Measurements from ENCODE around the gene CLCN6.

CLCN6 gene, protein sequence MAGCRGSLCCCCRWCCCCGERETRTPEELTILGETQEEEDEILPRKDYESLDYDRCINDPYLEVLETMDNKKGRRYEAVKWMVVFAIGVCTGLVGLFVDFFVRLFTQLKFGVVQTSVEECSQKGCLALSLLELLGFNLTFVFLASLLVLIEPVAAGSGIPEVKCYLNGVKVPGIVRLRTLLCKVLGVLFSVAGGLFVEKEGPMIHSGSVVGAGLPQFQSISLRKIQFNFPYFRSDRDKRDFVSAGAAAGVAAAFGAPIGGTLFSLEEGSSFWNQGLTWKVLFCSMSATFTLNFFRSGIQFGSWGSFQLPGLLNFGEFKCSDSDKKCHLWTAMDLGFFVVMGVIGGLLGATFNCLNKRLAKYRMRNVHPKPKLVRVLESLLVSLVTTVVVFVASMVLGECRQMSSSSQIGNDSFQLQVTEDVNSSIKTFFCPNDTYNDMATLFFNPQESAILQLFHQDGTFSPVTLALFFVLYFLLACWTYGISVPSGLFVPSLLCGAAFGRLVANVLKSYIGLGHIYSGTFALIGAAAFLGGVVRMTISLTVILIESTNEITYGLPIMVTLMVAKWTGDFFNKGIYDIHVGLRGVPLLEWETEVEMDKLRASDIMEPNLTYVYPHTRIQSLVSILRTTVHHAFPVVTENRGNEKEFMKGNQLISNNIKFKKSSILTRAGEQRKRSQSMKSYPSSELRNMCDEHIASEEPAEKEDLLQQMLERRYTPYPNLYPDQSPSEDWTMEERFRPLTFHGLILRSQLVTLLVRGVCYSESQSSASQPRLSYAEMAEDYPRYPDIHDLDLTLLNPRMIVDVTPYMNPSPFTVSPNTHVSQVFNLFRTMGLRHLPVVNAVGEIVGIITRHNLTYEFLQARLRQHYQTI

DNA sequence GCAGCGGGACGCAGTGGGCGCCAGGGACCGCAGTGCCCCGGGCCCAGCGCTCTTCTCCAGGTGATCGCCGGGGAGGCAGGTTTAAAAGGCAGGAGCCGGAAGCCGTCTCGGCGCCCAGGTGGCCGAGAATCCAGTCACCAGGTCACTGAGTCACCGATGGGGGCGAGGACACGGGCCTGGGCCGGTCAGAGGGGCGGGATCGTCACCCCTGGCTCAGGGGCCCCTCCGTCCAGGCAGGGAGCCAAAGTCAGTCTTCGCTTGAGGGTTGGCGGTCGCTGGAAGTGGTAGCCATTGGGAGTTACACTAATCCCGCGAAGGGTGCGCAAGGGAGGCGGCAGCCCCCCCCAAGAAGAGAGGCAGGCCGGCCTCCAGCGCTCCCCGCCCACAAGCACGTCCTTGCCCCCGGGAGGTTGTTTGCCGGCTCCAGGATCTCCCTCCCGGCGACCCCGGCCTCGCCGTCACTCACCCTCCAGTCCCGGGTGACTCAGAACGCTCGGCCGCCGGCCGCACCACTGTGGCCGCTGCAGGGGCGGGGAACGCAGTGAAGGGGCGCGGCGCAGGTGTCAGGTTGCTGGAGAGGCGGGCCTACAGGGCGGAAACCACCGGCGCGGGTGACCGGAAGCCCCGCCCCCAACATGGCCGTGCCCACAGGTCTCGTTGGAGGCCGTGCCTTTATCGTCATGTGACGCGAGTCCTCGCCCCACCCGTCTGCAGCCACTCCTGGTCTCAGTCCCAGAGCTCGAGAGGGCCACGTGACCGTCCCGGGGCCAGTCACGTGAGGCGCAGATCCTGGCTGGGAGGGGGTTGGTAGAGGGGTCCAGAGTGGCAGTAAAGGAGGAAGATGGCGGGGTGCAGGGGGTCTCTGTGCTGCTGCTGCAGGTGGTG, at the start of gene CLCN6, which contains the start of gene MTHFR:
TSS of gene CLCN6 (plus strand) at position 770 of the 885 bp plus-strand sequence. CDS start at position 842, 72 bp downstream.
TSS of gene MTHFR (minus strand) at position 543 of the 885 bp plus-strand sequence. CDS start 2,848 bp downstream, outside the sequence.
- DNase-seq, result peak; percentile 98 to 100 (median 99)
- intact Hi-C loops (cut with DNase I), result loop anchor here (2.0 to 10.0 kb wide), 2 partner anchors 75 to 151 kb away; partner anchors contain the start of genes FBXO2 and FBXO44

DNA sequence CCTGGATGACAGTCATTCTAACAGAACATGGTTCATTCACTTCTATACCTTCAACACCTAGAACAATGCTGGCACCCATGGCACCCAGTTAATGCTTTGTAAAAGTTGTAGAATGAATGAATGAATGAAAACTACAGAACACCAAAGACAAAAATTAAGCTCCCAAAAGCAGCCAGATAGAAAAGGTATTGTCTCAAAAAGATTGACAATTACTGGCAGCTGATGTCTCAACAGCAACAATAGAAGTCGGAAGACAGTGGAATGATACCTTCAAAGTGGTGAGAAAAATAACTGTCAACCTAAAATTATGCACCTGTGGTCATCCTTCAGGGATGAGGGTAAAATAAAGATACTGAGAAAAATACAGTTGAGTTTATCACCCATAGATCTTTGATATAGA, 48.9 kb upstream of the CLCN6 start:
- intact Hi-C loops (cut with DNase I), result no loop called here
- no peak for DNase-seq

DNA sequence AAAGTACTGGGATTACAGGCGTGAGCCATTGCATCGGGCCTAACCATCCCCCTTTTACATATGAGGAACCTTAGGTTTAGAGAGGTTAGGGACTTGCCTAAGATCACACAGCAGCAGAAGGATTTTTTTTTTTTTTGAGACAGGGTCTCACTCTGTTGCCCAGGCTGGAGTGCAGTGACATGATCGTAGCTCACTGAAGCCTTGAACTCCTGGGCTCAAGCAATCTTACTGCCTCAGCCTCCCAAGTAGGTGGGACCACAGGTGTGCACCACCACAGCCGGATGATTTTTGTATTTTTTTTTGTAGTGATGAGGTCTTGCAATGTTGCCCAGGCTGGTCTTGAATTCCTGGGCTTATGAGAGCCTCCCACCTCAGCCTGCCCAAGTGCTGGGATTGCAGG, 46.2 kb upstream of the CLCN6 start:
- intact Hi-C loops (cut with DNase I), result no loop called here
- no peak for DNase-seq

- intact Hi-C loops (cut with DNase I), result no loop called here
- no peak for DNase-seq
These were observed 44.7 kb upstream of the CLCN6 start for GRCh38 chr1:11761285-11761684.

DNA sequence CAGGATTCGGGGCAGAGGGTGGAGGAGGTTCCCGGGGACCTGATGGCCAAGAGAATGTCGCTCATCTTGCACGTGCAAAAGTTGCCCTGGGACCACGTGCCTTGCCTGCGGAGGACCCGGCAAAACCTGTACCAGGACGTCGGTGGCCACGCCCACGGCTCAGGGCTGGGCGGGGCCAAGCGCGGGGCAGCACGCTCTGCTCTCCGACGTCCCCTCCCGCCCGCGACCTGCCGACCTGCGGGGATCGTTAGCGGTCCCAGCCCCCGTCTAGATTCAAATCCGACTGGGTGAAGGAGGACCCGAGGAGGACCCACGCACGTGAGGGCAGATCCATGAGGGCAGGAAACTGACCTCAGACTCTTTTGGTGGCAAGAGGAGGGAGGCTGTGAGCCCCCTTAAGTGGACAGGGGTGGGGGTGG, 44.0 kb upstream of the CLCN6 start, which contains the start of gene C1orf167:
TSS of gene C1orf167 (plus strand) at position 206 of the 419 bp plus-strand sequence. CDS start 2,208 bp downstream, outside the sequence.
- DNase-seq, result no peak

DNA sequence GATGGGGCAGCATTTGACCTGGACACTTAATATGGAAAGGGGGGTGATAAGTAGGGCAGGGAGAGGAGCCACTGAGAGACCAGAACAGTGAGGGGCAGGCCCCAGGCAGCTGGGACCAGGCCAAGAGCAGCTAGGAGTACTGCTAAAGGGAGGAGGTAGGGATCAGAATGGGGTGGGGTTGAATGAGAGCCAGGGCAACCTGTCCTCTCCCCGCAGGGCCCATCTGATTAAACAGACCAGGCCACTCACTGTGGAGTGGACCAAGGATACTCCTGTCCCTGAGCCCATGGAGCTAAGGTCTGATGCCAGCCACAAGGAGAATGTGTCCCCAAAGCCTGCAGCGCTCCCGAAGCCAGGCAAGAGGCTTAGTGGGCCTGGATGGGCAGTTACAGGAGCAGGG, 41.9 kb upstream of the CLCN6 start:
- DNase-seq, result no peak
- intact Hi-C loops (cut with DNase I), result no loop called here

More for the DNA sequence above, 44.0 kb upstream of the CLCN6 start, which contains the start of gene C1orf167:
- intact Hi-C loops (cut with DNase I), result no loop called here

DNA sequence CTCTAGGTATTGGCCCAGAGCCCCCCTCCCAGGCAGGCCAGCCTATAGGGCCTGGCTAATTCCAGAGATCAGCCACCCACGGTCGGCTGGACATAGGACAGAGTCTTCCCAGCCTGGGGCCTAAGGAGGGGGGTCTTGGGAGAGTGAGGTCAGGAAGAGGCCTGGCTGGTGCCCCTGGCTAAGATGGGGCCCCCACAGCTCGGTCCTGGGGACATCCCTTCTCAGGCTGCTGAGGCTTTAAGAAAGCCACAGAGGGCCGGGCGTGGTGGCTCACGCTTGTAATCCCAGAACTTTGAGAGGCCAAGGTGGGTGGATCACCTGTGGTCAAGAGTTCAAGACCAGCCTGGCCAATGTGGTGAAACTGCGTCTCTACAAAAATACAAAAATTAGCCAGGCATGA, 41.5 kb upstream of the CLCN6 start:
- DNase-seq, result no peak
- intact Hi-C loops (cut with DNase I), result no loop called here

GRCh38 chr1:11765661-11766428, 40.1 kb upstream of the CLCN6 start:
- intact Hi-C loops (cut with DNase I), result no loop called here
- DNase-seq, result no peak

DNA sequence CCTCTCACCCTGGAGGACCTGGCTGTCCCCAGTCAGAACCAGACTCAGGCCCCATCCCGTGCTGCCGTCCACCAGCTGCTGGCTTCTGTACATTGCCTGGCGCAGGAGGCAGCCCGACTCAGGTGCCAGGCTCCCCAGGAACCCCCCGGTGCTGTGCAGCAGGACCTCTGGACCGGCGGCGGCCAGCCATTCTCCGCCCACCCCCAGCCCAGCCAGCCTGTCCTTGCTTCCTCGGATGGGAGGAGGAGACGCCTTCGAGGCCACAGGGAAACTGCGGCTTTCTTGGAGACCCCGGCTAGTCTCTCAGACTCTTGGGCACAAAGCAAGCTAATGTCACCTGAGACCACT, 39.6 kb upstream of the CLCN6 start:
- intact Hi-C loops (cut with DNase I), result no loop called here
- peak in 1 of 10 donors; percentile 81 for DNase-seq

GRCh38 chr1:11767922-11768704, 37.9 kb upstream of the CLCN6 start:
- DNase-seq, result no peak
- intact Hi-C loops (cut with DNase I), result no loop called here

DNA sequence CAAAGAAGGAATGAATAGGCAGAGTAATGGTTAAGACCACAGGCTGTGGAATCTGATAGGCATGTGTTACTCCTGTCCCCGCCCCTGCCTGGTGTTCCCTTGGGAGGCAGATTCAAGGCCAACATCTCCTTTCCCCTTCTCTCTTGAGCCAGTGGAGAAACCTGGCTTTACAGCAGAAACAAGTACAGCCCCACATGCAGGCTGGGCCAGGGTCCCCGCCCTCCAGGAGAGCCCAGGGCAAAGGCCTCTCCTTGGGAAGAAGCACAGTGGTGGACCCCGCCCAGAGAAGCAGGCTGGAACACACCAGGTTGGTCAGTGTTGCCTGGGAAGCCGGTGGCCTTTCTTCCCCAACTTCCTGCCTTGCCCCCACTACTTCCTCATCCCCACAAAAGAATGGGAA, 37.2 kb upstream of the CLCN6 start:
- intact Hi-C loops (cut with DNase I), result no loop called here

GRCh38 chr1:11769274-11769673, 36.7 kb upstream of the CLCN6 start:
- DNase-seq, result no peak
- intact Hi-C loops (cut with DNase I), result no loop called here

More for the DNA sequence above, 37.2 kb upstream of the CLCN6 start:
- DNase-seq, result no peak

GRCh38 chr1:11770011-11770410, 36.0 kb upstream of the CLCN6 start:
- no peak for DNase-seq
- intact Hi-C loops (cut with DNase I), result no loop called here

- DNase-seq, result no peak
- intact Hi-C loops (cut with DNase I), result no loop called here
These were observed 34.4 kb upstream of the CLCN6 start for GRCh38 chr1:11771481-11772043.

DNA sequence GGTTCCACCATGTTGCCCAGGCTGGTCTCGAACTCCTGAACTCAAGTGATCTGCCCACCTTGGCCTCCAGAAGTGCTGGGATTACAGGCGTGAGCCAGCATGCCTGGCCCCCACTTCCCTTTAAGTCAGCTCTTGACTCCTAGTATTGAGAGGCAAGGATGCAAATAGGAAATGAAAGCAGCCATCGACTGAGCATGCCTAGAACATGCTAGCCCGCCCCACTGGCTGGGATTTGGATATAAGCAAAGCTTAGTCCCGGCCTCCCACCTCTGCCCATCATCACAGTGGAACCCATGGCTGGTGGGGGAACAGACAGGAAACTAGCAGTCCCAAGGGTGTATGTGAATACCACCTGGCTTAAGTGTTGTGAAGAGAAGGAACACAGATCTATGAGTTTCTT, 33.5 kb upstream of the CLCN6 start:
- intact Hi-C loops (cut with DNase I), result no loop called here
- DNase-seq, result no peak

DNA sequence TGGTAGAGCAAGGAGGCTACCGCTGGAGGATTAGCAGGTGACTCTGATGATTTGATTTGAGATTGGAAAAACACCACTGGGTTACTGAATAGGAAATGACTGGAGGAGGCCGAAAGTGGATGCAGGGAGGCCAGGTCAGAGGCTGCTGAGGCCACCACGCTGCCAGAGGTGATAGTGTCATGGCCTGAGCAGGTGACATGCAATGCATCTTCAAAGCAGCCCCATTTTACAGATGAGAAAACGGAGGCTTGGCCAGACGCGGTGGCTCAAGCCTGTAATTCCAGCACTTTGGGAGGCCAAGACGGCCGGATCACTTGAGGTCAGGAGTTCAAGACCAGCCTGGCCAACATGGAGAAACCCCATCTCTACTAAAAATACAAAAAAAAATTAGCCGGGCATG, 31.2 kb upstream of the CLCN6 start:
- no peak for DNase-seq
- intact Hi-C loops (cut with DNase I), result no loop called here

GRCh38 chr1:11777658-11778322, 28.2 kb upstream of the CLCN6 start:
- intact Hi-C loops (cut with DNase I), result no loop called here
- no peak for DNase-seq

GRCh38 chr1:11778336-11778735, 27.7 kb upstream of the CLCN6 start:
- intact Hi-C loops (cut with DNase I), result no loop called here
- no peak for DNase-seq

All from posterior cingulate gyrus (tissue), 11 donors.